HG02938 (cell line): ENCODE data around the gene PVR.
A peak's percentile ranks its signal among the peaks of the same experiment; 100 is the strongest.
"Not testable (repeated sequence)": the region's sequence is repeated elsewhere in the genome, so short reads cannot be mapped to it uniquely, and the experiment has no call there.

Experiments used
- ATAC-seq: cut with Tn5 transposase; IDR thresholded peaks from one replicate; pipeline ENCODE4 v1.9.1; 2021; ENCODE audit warnings: mild to moderate bottlenecking, moderate library complexity; ENCODE audit not compliant: unreplicated experiment

Gene PVR

DNA sequence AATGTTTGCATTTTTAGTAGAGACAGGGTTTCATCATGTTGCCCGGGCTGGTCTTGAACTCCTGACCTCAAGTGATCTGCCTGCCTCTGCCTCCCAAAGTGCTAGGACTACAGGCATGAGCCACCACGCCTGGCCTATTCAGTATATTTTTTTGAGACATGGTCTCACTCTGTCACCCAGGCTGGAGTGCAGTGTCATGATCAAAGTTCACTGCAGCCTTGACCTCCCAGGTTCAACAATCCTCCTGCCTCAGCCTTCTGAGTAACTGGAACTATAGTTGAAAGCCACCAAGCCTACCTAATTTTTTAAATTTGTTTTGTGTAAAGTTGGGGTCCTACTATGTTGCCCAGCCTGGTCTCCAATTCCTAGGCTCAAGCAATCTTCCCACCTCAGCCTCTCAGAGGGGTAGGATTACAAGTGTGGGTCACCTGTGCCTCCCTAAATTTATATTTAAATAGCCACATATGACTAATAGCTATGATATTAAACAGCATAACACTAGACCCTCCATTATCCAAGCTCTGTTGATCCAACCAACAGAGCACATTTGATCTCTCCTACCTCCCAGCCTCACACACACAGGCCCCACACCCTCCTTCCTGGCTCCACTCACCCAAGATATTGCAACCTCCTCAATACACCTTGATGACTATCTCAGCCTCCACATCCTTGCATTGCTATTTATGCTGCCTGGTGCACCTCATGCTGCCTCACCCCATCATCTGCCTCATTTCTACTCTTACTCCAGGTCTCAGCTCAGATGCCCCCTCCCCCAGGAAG lies 25.5 kb downstream of the PVR start:
- ATAC-seq, result no peak

DNA sequence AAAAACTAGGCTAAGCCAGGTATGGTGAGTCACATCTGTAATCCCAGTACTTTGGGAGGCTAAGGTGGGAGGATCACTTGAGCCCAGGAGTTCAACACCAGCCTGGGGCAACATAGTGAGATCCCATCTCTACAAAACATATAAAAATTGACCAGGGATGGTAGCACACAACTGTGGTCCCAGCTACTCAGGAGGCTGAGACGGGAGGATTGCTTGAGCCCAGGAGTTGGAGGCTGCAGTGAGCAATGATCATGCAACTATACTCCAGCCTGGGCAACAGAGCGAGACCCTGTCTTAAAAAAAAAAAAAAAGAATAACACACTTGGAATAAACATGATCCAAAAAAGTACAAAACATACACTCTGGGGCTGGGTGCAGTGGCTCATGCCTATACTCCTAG lies 26.3 kb downstream of the PVR start:
- not testable (repeated sequence) for ATAC-seq

DNA sequence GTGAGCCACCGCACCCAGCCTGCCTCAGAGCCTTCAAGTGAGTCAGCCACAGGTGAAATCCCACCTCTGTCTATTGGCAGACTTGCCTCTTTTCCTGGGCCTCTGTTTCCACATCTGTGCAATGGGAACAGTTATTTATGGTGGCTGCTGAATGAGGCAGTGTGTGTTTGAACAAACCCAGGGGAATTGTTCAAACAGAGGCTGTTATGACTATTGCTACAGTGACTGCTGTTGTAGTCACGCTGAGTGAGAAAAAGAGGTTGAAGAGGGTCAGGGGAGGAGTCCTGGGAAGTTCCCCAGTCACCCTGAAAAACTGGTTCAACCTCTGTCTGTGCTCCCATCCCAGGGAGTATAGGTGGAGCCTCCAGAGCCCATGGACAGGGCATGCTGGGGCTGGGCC lies 27.7 kb downstream of the PVR start, which contains the start of gene CEACAM19:
Gene CEACAM19, plus strand, starts transcription at position 83 of the 400 bp plus-strand sequence. CDS start 450 bp downstream, outside the sequence.
- ATAC-seq, result no peak

DNA sequence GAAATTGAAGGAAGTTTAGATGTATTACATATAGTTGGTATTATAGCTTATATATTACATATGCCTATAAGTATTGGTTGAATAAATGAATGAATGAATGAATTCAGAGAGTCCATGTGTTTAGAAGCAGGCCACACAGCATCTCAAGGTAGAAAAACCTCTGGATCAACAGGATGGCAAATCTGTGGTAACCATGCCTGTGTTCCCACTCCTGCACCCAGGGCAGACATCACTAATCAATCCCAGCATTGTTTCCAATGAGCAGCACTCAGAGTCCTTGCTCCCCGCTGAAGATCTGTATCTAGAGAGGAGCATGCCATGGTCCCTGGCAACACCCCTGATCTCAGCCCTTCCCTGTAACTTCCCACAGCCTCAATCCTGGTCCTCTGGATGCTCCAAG lies 28.5 kb downstream of the PVR start:
- no peak for ATAC-seq

DNA sequence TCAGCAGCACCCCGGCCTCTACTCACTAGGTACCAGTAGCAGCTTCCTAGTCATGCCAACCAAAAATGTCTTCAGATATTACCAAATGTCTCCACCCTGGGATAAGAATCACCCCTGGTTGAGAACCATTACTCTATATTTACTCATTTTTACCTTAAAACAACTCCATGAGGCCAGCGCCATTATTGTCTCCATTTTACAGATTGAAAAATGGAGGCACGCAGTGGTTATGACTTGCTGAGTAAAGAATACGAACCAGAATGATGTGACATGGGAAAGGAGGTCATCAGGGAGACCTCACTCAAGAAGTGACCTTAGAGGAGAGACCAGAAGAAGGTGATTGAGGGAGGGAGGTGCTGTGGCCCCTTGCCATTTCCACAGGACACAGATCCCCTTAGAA lies 29.8 kb downstream of the PVR start:
- ATAC-seq, result no peak

DNA sequence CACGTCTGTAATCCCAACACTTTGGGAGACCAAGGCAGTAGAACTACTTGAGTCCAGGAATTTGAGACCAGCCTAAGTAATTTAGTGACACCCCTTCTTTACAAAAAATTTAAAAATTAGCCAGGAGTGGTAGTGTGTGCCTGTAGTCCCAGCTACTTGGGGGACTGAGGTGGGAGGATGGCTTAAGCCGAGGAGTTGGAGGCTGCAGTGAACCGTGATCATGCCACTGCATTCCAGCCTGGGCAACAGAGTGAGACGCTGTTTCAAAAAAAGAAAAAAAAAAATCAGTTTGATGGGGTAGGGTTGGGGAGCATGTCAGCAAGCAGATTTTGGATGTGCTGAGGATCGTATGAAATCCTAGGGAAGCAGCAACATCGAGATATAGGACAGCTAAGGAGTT lies 31.8 kb downstream of the PVR start:
- no peak for ATAC-seq

DNA sequence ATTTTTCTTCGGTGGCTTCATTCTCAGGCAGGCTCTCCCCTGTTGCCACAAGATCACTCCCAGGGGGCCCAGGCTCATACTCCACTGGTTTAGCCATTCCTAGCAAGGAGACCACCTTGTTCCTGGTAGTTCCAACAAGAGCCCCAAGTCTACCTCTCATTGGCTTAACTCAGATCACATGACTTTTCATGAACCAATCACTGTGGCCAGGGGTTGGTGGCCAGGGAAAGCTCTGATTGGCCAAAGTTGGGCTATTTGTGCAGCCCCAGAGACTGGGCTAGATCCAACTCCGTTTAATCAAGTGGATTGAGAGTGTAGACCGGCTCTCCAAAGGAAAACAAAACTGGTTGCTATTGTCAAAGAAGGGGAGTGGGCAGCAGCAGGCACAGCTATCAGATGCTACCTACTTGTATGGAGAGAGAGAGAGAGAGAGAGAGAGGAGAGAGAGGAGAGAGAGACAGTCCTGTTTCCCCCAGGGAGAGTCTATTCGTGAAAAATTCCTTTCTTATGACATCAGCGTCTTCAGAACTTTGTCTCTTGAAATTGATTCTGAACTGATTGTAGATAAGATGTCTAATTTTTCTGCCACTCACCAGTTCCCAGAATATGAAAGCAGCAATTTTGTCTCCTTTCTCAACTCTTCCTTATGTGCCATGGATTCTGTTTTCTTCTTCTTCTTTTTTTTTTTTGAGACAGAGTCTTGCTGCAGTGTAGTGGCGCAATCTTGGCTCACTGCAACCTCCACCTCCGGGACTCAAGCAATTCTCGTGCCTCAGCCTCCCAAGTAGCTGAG lies 33.5 kb downstream of the PVR start:
- no peak for ATAC-seq

DNA sequence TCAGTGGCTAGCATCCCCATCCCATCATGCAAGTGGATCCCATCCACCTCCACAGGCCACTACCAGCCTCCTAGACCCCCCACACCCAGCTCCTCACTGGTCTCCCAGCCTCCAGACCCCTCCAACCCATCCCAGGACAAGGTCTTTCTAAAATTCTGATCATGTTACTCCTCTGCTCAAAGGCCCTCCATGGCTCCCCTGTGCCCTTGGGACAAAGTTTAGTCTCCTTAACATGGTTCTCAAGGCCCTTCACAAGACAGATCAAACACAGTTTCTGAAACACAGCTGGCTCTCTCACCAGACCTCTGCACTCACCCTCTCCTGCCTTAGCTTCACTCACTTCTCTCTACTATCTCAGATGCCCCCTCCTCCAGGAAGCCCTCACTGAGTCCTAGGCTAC lies 36.8 kb downstream of the PVR start:
- no peak for ATAC-seq

DNA sequence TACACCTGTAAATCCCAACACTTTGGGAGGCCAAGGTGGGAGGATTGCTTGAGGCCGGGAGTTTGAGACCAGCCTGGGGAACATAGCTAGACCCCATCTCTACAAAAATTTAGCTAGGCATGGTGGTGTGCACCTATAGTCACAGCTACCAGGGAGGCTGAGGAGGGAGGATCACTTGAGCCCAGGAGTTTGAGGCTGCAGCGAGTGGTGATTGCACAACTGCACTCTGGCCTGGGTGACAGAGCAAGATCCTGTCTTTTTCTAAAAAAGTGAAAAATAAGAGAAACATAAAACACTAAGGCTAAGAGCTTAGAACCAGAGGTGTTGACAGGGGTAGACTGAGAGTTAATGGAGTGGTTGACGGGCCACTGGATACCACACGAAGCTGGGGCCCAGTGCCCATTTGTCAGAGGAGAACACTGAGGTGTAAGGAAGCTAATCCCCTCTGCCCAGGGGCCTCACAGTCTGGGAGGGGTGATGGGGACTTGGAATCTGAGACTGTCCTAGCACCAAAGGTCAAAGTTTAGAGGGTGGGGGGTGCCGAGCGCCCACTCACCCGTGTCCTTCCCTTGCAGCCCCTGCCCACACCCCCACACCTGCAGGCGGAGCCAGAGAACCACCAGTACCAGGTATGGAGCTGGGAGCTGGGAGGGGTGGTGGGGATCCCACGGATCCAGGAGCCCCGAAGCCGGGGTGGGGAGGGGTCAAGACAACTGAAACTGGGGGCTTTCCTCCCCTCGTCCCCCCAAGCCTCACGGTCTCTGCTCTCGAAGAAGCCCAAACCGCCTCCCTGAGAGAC lies 38.5 kb downstream of the PVR start:
- ATAC-seq, result no peak

DNA sequence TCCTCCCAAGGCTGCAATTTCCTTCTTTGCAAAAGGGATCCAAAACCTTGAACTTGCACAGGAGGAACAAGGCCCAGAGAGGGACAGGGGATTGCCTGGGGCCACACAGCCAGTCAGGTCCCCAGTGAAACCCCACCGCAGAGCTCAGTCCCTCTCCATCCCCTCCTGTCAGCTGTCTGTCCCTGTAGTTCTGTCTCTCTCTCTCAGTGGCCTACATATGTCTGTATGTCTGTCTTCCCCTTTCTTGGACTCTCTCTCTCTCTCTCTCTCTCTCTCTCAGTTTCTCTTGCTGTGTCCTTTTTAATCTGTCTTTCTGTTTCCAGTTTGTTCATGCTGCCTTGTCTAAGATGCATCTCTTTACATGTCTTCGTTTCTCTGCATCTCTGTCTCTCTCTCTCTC lies 39.1 kb downstream of the PVR start:
- ATAC-seq, result no peak

DNA sequence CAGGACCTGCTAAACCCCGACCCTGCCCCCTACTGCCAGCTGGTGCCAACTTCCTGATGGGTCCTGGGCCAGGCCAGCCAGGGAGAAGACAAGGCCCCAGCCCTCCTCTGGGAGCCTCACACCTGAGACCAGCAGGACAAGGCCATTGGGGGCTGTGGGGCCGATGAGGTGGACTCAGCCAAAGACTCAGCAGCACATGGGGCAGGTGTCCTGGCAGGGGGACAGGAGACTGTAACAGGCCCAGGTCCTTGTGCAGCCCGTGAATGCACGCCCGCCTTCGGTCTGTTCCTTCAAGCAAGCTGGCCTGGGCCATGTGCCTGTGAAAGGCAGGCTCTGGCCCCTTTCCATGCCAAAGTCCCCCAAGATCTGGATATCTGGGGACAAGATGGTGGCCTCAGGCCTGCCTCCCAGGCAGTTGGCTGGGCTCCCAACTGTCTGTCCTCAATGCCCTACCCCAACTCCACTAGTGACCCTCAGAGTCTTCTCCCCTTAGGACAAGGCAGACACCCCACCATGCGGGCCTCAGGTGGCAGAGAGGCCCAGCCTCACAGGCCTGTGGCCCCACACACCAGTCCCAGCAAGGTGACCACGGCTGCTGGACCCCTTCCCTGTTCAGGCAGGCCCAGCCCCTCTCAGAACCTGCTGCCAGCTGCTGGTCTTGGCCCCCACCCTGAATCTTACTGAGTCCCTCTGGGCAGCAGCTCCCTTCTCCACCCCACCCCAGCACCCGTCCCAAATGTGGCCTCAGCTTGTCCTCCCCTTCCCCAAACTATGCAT lies 39.9 kb downstream of the PVR start:
- ATAC-seq, result no peak

DNA sequence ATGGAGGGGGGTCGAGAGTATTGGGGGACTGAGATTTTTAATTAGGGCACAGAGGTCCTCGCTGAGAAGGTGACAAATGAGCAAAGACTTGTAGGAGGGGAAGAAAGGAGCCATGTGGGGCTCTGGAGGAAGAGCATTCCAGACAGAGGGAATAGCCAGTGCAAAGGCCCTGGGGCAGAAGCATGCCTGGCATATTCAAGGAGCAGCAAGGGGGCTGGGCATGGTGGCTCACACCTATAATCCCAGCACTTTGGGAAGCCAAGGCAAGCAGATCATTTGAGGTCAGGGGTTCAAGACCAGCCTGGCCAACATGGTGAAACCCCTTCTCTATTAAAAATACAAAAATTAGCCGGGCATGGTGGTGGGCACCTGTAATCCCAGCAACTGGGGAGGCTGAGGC lies 40.7 kb downstream of the PVR start:
- not testable (repeated sequence) for ATAC-seq

DNA sequence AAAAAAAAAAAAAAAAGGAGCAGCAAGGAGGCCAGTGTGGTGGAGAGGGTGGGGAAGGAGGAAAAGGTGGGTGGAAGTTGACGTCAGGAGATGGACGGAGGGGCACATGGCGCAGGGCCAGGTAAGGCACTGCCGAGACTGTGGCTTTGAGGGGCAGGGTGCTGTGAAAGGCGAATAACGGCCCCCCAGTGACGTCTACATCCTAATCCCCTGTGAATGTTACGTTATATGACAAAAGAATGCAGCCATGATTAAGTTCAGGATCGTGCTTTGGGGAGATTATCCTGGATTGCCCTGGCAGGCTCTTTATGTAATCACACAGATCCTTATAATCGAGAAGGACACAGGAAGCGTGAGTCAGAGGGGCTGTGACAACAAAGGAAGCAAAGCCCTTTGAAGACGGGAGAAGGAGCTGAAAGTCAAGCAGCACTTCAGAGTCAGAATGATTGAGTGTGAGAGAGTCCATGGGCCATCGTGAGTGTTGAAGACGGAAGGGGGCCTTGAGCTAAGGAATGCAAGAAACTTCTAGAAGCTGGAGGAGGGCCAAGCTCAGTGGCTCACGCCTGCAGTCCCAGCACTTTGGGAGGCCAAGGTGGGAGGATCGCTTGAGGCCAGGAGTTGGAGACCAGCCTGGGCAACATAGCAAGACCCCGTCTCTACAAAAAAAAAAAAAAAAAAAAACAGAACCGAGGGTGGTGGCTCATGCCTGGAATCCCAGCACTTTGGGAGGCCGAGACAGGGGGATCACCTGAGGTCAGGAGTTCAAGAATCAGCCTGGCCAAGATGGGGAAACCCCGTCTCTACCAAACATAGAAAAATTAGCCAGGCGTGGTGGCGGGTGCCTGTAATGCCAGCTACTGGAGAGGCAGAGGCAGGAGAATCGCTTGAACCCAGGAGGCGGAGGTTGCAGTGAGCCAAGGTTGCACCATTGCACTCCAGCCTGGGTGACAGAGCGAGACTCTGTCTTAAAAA lies 41.5 kb downstream of the PVR start:
- ATAC-seq, result no peak

DNA sequence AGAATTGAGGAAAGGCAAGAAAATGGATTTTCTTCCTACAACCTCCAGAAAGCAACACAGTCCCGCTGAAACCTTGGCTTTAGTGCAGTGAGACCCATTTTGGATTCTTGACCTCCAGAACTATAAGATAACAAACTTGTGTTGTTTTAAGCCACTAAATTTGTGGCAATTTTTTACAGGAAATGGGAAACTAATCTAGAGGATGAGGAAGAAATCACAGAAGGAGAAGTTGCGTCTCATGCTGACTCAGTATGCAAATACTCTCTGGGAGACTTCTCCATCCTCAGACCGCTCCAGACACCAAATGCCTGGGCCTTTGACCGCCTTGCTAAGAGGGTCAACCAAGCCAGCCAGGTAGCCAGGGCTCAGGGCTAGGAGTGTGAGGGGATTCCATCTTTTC lies 42.2 kb downstream of the PVR start:
- no peak for ATAC-seq

DNA sequence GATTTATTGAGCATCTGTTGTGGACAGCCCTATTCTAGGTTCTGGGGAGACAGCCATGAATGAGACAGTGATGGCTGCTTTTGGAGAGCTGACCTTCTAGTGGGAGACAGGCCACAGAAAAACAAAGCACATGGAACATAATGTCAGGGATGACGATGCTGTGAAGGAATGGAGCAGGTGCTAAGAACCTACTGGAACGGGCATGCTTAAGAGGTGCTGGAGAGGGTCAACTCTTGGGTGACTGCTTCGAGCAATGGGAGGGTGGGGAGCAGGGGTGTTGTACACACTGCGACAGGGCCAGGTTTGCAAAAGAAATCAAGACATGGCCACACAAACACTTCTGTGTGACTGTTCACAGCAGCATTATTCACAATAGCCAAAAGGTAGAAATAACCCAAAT lies 43.2 kb downstream of the PVR start:
- no peak for ATAC-seq

DNA sequence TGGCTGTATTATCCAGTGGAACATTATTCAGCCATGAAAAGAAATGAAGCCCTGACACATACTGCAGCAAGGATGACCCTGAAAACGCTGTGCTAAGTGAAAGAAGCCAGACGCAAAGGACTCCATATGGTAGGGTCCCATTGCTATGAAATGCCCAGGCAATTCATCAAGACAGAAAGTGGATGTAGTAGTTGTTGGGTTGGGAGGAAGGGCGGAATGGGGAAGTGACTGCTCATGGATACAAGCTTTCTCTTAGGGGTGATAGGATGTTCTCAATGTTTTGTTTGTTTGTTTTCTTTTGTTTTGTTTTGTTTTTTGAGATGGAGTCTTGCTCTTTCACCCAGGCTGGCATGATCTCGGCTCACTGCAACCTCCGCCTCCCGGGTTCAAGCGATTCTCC lies 44.2 kb downstream of the PVR start:
- no peak for ATAC-seq

DNA sequence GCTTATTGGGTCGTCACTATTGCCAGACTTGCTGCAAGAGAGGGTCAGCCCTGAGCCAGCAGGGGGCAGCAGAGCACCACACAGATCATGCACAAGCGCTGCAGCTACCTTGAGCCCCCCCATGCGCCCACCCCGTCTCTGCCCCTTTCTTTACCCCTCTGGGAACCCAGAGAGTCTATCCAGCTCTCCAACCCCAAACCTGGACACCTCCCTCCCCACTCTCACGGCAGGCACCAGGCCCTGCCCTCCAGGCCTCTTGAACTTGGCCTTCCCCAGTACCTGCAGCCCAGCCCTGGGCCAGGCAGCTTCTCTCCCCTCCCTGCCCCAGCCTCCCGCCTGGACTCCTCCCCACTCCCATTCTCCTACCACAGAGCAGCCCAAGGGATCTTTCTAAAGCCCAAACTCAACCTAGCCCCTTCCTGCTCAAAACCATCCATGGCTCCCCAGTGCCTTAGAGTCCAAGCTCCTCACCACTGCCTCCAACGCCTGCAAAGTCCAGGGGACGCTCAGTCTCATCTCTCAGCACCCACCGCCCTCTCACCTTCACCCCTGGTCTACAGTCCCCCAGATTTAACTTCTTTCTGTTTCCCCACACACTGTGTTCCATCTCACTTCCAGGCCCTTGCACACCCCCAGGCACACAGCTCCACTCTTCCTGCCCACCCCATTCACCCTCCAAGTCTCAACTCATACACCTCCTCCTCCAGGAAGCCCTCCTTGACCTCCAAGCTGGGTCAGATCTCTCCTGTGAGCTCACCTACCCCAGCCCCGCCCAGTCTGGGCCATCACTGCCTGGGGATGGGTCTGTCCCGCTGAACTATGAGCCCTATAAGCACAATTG lies 45.8 kb downstream of the PVR start:
- ATAC-seq, result no peak

DNA sequence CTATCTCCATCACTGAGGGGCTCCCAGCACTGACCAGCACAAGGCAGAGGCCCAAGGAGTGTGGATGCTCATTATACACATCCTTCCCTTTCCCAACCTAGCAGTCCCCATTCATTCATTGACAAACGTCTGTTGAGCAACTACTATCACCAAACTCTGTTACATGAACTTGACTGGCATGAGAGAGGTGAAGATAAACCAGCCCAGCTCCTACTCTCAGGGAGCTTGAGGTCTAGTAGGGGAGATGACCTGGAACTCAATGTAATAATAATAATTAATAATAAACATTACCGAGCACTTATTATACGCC lies 46.4 kb downstream of the PVR start:
- ATAC-seq, result no peak

DNA sequence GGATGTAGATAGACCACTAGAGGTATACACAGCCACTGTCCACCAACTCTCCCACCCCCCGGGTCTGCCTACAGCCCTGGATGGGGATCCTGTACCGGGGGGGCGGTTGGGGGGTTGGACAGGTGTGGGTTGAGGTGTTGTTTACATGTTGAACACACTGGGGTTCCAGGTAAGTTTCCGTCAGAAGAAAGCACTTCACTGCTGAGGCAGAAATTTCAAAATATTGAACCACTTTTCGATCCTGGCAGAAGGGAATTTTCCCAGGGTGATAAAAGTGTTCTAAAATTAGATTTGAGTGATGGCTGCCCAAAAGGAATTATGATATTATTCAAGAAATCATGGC lies 48.6 kb downstream of the PVR start:
- ATAC-seq, result peak; percentile 12
